Stimulated activated naive CD8-positive, alpha-beta T cell treated with anti-CD3 and anti-CD28 coated beads, Interleukin-15, Interleukin-2, amounts not matched to agents 100 U/mL and 50 U/mL, for 24 hours (primary cell): ENCODE results near the gene ANO7.

ENCODE experiments used
- ATAC-seq: fragments of 150-1000 bp; cut with Tn5 transposase; one replicate; pipeline ENCODE4 v1.10.0; 2021
- DNase-seq: peaks from one replicate; pipeline ENCODE4 v3.0.0; 2021

The ANO7 gene

GRCh38 chr2:241249654-241250053, 61.2 kb downstream of the ANO7 start:
- DNase-seq, result no peak
- ATAC-seq, result no peak

- DNase-seq (no peak), ATAC-seq (no peak)
Measured at GRCh38 chr2:241252778-241253475, 64.5 kb downstream of the ANO7 start.

DNA sequence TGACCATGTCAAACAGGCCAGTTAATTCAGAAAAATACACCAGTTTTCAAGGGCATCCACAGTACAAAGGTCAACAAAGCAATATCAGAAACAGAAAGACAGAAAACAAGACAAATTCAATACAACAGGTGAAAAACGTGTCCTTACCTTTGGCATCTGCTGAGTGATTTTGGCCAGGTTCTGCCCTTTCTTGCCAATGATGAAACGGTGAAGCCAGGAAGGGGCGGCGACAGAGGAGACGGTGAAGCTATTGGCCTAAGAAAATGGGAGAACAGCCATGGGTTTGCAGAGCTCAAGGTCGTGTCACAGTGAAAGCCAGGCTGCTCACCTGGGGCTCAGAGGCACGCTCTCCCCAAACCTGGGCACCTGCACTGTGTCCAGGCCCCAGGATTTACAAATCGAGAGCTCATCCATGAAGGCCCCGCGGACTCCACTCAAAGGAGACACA, 66.5 kb downstream of the ANO7 start:
- DNase-seq (no peak), ATAC-seq (no peak)

DNA sequence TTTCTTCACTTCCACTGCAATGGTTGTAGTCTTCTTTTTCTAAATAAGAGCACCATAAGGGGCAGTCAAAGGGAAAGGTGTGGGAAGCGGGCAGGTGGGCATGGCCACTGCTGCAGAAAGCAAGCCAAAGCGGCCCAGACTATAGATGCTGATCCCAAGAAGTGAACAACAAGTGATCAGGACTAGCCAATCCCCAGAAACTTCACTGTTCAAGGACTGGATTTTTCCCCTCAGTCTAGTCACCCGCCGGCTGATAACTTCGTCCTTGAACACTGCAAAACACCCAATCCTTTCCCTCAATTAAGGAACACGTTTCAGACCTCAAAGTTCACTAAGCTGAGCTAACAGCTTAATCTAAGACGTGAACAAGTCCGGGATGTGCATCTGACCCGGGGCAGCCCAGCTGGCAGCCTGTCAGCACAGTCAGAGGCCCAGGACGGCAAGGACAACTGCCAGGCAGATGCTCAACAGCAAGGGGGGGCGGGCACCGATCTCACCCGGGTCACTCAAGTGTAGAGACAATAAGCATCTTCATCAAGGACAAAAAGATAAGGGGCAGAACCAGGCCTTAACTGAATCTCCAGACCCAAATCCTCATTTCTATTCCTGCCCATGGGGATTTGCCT, 67.2 kb downstream of the ANO7 start:
- DNase-seq (no peak), ATAC-seq (no peak)

DNA sequence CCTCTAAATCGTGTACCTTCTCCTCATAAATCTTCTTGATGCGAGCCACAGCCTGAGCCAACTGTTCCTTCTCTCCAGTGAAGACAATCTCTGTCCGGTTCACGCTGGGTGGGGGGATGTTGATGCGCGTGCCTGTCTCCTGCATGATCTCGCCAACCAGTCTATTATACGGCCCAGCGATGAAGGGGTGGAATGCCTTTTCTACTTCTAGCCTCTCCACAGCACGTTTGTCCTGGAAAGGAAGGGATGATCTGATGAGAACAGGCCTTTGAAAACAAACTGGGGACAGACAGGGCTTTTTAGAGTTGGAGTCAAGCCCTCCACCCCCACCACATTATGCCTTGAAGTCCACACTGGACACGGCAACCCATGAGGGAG, 67.7 kb downstream of the ANO7 start:
- DNase-seq (no peak), ATAC-seq (no peak)

DNA sequence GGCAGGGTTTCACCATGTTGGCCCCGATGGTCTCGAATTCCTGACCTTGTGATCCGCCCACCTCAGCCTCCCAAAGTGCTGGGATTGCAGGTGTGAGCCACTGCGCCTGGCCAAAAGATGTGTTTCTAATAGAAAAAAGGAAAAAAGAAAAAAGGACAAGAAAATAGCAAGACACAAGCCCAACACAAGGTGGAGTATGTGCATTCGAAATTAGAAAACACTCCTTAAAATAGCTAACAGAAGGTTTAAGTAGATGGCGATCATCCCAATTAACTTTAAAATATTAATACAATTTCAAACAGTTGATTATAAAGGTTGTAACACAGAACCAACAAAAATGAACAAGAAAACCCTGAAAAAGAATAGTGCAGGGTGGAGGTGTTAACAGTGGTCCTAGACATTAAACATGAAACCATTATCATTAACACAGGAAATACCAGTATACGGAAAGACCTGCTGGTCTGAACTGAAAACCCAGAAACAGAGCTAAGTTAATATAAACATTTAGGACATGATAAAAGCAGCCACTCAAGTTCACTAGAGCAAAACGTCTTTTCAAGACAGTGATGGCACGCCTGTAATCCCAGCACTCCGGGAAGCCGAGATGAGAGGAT, 69.0 kb downstream of the ANO7 start:
- DNase-seq (no peak), ATAC-seq (no peak)

- DNase-seq, result no peak
- no peak for ATAC-seq
Measured at GRCh38 chr2:241258505-241259280, 70.2 kb downstream of the ANO7 start.

DNA sequence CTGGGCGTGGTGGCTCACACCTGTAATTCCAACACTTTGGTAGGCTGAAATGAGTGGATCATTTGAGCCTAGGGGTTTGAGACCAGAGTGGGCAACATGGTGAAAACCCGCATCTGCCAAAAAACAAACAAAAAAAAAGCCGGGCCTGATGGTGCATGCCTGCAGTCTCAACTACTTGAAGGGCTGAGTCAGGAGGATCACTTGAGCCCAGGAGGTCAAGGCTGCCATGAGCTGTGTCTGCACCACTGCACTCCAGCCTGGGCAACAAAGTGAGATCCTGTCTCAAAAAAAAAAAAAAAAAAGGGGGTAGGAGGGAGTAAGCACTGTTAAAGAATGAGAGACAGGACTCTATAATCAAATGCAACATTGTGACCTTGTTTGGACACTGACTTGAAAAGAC, 72.4 kb downstream of the ANO7 start:
- ATAC-seq (no peak), DNase-seq (no peak)

GRCh38 chr2:241261628-241262027, 73.2 kb downstream of the ANO7 start:
- DNase-seq (no peak), ATAC-seq (no peak)

GRCh38 chr2:241263061-241263460, 74.6 kb downstream of the ANO7 start:
- no peak for DNase-seq
- ATAC-seq, result no peak

- DNase-seq (no peak), ATAC-seq (no peak)
Measured at GRCh38 chr2:241265506-241265905, 77.0 kb downstream of the ANO7 start.

GRCh38 chr2:241267249-241268067, 79.0 kb downstream of the ANO7 start:
- no peak for DNase-seq

DNA sequence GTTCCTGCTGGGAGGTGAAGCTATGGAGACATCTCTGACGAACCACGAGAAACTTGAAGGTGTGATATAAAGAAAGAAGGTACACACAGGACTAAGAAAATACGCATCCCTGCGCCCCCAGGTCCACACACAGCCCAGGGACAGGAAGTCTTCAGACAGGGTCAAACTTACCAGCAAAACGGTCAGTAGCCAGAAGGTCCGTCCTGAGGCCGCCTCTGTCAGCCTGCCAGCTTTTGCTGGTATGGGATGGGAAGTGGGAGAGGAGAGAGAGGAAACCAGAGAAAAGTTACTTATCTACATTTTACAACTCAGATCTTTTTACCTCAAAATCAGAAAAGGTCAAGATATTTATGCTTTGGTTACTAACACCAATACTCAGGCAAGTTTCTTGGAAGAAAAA, 79.8 kb downstream of the ANO7 start:
- no peak for ATAC-seq
- no peak for DNase-seq

More at GRCh38 chr2:241267249-241268067, 79.0 kb downstream of the ANO7 start:
- no peak for ATAC-seq

GRCh38 chr2:241268716-241269445, 80.4 kb downstream of the ANO7 start:
- ATAC-seq (no peak), DNase-seq (no peak)

DNA sequence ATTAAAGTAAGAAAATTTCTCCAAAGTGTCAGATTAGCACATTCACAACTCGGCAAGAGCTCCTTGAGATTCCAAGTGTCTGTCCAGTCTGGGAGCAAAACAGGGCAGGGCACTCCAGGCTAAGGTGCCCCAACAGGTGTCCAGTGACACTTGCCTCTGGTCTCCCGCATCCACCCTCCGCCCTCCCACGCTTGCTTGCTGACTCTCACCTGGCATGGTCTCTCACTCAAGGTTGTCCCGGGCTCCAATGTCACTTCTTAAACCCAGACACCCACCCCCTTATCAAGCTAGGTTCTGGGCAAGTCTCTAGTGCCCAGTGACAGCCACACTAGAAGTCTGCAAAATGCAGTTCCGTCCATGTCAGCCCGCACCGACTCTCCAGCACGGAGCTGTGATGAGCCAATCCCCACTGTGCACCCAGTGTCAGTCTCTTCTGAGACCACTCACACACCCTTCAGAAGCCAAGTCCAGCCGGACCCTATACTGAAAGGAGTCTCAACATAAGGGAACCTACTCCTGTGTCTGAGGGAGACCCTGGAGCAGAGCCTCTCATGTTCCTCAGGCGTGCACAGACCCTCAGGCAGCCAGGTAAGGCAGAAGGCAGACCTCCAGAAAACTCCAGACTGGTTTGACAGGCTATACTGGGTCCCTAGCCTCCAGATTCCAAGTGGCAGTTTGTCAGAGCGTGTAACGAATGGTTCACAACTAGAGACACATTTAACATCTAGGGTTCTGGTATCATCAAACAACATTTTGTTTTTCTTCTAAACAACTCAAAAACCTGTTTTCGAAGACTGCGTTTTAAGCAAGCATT, 81.4 kb downstream of the ANO7 start:
- ATAC-seq (no peak), DNase-seq (no peak)

DNA sequence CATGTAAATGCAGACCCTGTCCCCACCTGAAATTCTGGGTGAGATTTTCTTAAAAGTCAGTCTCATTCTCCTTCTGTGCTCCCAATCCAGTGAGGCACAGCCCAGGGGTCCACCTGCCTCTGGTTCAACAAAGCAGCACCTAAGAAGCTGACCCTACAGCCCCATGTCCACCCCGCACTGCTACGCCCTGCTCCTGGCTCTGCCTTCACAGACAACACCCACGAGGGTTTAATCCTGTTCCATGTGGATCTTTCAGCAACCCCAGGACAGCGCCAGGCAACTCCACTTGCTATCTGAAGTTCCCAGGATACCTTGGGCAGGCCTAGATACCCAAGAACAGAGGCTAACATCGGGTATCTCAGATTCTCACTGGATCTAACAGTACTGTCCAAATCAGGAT, 82.1 kb downstream of the ANO7 start:
- no peak for ATAC-seq
- DNase-seq, result no peak

GRCh38 chr2:241271706-241272302, 83.3 kb downstream of the ANO7 start:
- ATAC-seq (peak; percentile 65), DNase-seq (peak; percentile 68)

GRCh38 chr2:241272303-241273209, 84.1 kb downstream of the ANO7 start:
- peak; percentile 85 for ATAC-seq
- peak; percentile 73 for DNase-seq
